ENCODE data around the gene PLA2G15. TPM values are rescaled to one million over a fixed set of nuclear protein-coding genes. Genes with fewer than 3 reads are reported as not detected.
A peak's percentile ranks its signal among the peaks of the same experiment; 100 is the strongest.

Gene PLA2G15
- total RNA-seq, 3 donors from 2014 or later (not counting 1 experiment from before 2014, with no cell fraction given) = 5.6 to 13.0 (median 12.7) TPM

- H3K36me3 Mint-ChIP-seq = no peaks in the 10 kb centered on the region
- H3K4me1 ChIP-seq (ENCODE audit: control insufficient read depth, insufficient read depth, low read length) = peaks cover 56% of the 10 kb centered on the region
- no peaks in the 10 kb centered on the region for H3K9me3 Mint-ChIP-seq
- peaks cover 23 to 43% of the 10 kb centered on the region in 2 donors for H3K4me1 Mint-ChIP-seq
- no peak overlapping the region for H3K27ac ChIP-seq (ENCODE audit: low read length)
- no peak overlapping the region for H3K27ac Mint-ChIP-seq
- H3K36me3 ChIP-seq (ENCODE audit: control insufficient read depth, insufficient read depth, low read length) = no peaks in the 10 kb centered on the region
- WGBS (ENCODE audit: insufficient coverage) = 98% methylated on average over 6 of the region's 7 CpGs
- TF ChIP-seq, protein P1, sequence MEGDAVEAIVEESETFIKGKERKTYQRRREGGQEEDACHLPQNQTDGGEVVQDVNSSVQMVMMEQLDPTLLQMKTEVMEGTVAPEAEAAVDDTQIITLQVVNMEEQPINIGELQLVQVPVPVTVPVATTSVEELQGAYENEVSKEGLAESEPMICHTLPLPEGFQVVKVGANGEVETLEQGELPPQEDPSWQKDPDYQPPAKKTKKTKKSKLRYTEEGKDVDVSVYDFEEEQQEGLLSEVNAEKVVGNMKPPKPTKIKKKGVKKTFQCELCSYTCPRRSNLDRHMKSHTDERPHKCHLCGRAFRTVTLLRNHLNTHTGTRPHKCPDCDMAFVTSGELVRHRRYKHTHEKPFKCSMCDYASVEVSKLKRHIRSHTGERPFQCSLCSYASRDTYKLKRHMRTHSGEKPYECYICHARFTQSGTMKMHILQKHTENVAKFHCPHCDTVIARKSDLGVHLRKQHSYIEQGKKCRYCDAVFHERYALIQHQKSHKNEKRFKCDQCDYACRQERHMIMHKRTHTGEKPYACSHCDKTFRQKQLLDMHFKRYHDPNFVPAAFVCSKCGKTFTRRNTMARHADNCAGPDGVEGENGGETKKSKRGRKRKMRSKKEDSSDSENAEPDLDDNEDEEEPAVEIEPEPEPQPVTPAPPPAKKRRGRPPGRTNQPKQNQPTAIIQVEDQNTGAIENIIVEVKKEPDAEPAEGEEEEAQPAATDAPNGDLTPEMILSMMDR (IDR thresholded peaks at IDR 0.05) = no peak
- intact Hi-C loops (cut with micrococcal nuclease) = no loop called here
- ATAC-seq (no peak), DNase-seq (no peak)
- H3K4me3 Mint-ChIP-seq = peak overlapping the region; percentile 25
- no peak overlapping the region for H3K4me3 ChIP-seq (ENCODE audit: low read length)
- no peaks in the 10 kb centered on the region for H3K9me3 ChIP-seq (ENCODE audit: control insufficient read depth, insufficient read depth, low read length)
- H3K27me3 Mint-ChIP-seq (ENCODE audit: low read depth in 2 of 2) = no peaks in the 10 kb centered on the region
- H3K27me3 ChIP-seq (ENCODE audit: control insufficient read depth, insufficient read depth, low read length) = no peaks in the 10 kb centered on the region
These were observed 3.1 kb upstream of the PLA2G15 start for GRCh38 chr16:68242085-68242484.

DNA sequence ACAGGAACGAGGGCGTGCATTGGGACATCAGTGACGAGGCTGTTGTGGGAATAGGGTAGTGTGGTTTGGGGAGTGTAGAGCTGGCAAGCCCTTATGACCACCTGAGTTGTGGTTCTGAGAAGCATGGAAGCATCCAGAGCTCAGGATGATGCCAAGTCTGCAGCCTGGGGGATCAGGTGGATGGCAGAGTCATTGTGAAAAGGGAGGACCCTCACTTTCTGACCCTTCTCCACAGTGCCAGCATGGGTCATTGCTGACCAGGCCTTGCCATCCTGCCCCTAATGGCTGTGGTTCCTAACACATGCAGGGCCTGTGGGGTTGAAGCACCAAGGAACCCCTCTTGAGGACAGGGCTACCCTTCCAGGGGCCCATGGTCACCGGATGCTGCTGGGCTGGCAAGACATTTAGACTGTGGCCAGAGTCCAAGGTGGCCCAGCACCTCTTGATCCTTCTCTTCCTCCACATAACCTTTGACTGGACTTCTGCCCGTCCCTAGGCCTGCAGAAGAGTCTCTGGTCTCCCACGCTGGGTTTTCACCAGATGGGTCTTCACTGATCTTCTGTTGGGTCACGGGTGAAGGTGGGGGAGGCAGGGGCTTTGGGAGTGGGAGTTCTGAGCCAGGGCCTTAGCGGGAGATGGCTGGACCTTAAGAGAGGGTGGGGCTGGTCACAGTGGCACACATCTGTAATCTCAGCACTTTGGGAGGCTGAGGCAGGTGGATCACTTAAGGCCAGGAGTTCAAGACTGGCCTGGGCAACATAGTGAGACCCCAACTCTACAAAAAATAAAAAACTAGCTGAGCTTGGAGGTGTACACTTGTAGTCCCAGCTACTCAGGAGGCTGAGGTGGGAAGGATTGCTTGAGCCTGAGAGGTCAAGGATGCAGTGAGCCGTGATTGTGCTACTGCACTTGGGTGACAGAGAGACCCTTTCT is 2.0 kb upstream of the PLA2G15 start:
- peak overlapping the region; percentile 99 for H3K4me3 Mint-ChIP-seq

DNA sequence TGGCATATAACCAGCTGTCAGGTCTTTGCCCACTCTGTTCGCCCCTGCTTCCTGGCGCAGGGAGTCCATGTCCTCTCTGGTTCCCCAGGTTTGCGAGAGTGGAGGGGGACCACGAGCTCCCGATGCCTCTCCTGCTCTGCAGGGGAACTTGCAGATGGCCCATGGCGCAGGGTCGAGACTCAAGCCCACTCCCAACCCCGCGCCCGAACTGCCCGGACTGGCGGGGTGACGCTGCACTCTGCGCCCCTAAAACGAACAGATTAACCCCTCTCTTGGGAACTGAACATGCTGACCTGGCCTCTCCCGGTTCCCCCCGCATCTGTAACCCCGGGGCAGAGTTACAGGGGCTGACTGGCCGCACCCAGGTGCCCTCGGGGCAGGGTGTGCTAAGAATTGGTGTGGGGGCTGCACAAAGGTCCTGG is 681 bp upstream of the PLA2G15 start:
- H3K4me3 Mint-ChIP-seq = peak overlapping the region; percentile 99
- H3K27ac Mint-ChIP-seq = peak overlapping the region; percentile 81 to 91
- H3K4me1 Mint-ChIP-seq = peaks cover 16 to 26% of the 10 kb centered on the region in 2 donors
- H3K9me3 Mint-ChIP-seq = no peaks in the 10 kb centered on the region
- TF ChIP-seq, protein P1 (IDR thresholded peaks at IDR 0.05) = no peak
- peaks cover 43% of the 10 kb centered on the region for H3K4me1 ChIP-seq (ENCODE audit: control insufficient read depth, insufficient read depth, low read length)
- H3K27ac ChIP-seq (ENCODE audit: low read length) = no peak overlapping the region
- WGBS (ENCODE audit: insufficient coverage) = 11% methylated on average over 20 of the region's 20 CpGs
- peak in 1 of 2 donors; percentile 18 for DNase-seq
- peak overlapping the region; percentile 93 for H3K4me3 ChIP-seq (ENCODE audit: low read length)
- intact Hi-C loops (cut with micrococcal nuclease) = loop anchor here (2.0 kb wide), 1 partner anchor 20 kb away; the partner anchor contains the start of gene SLC7A6
- no peak for ATAC-seq
- H3K36me3 ChIP-seq (ENCODE audit: control insufficient read depth, insufficient read depth, low read length) = no peaks in the 10 kb centered on the region
- H3K36me3 Mint-ChIP-seq = no peaks in the 10 kb centered on the region
- no peaks in the 10 kb centered on the region for H3K9me3 ChIP-seq (ENCODE audit: control insufficient read depth, insufficient read depth, low read length)
- H3K27me3 ChIP-seq (ENCODE audit: control insufficient read depth, insufficient read depth, low read length) = no peaks in the 10 kb centered on the region
- H3K27me3 Mint-ChIP-seq (ENCODE audit: low read depth in 2 of 2) = no peaks in the 10 kb centered on the region

More for the DNA sequence above, 2.0 kb upstream of the PLA2G15 start:
- Histone ChIP-seq H3K4me1 (ENCODE audit: control insufficient read depth, insufficient read depth, low read length) (peaks cover 55% of the 10 kb centered on the region), H3K27me3 (ENCODE audit: control insufficient read depth, insufficient read depth, low read length) (no peaks in the 10 kb centered on the region), H3K9me3 (ENCODE audit: control insufficient read depth, insufficient read depth, low read length) (no peaks in the 10 kb centered on the region), H3K36me3 (ENCODE audit: control insufficient read depth, insufficient read depth, low read length) (no peaks in the 10 kb centered on the region), H3K27ac (ENCODE audit: low read length) (no peak overlapping the region), H3K4me3 (ENCODE audit: low read length) (no peak overlapping the region)
- 90% methylated on average over 9 of the region's 9 CpGs for WGBS (ENCODE audit: insufficient coverage)
- Mint-ChIP-seq H3K36me3 (no peaks in the 10 kb centered on the region), H3K9me3 (no peaks in the 10 kb centered on the region), H3K27ac (no peak overlapping the region), H3K4me1 (peaks cover 16 to 33% of the 10 kb centered on the region in 2 donors), H3K27me3 (ENCODE audit: low read depth in 2 of 2) (no peaks in the 10 kb centered on the region)
- ATAC-seq (no peak), DNase-seq (no peak)
- TF ChIP-seq, protein P1 (IDR thresholded peaks at IDR 0.05) = no peak
- intact Hi-C loops (cut with micrococcal nuclease) = no loop called here
